Posterior cingulate gyrus (tissue), 11 donors: Measurements from ENCODE around the gene SFTPD.

Experiments
- DNase-seq, 10 donors: peaks; one replicate each; pipeline versions ENCODE4 v3.0.0 to v3.0.0-alpha.2; 2020 to 2021; ENCODE audit warnings: mixed read lengths in 3 of 10
- intact Hi-C: fragments of 100-400 bp; cut with DNase I; formaldehyde crosslinking; loops from one replicate; pipeline ENCODE4 v1.15.1; 2023

SFTPD gene

DNA sequence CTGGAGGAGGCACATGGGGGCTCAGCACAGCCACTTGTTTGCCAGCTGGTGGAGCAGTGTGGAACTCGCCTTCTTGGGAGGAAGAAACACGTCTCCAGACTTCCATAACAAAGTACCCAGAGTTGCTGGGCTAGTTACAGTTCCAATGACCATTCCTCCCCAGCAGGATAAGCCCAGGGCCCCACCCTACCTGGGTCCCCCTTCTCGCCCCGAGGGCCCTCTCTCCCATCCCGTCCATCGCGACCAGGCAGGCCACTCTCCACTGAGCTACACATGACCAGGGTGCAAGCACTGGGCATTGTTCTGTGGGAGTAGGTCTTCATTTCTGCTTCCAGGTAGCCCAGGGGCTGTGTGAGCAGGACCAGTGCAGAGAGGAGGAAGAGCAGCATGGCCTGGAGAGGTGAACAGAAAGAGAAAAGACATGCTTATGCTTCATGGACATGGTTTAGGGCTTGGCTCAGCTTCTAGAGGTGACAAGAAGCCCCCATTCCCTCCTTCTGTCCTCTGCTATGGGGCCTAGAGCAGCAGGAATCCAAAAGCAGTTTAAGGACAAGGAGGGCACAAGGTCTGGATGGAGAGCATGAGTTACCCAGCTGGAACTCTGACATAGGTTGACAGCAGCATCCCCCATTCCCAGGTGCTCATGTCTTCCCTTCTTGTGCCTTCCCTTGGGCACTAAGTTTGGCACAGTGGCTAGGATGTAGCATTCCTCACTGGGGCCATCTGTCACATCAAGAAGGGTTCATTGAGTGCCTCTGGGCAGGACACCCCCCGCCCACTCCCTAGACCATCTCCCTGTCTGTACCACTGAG lies 2.4 kb downstream of the SFTPD start:
- intact Hi-C loops = no loop called here
- DNase-seq = no peak

DNA sequence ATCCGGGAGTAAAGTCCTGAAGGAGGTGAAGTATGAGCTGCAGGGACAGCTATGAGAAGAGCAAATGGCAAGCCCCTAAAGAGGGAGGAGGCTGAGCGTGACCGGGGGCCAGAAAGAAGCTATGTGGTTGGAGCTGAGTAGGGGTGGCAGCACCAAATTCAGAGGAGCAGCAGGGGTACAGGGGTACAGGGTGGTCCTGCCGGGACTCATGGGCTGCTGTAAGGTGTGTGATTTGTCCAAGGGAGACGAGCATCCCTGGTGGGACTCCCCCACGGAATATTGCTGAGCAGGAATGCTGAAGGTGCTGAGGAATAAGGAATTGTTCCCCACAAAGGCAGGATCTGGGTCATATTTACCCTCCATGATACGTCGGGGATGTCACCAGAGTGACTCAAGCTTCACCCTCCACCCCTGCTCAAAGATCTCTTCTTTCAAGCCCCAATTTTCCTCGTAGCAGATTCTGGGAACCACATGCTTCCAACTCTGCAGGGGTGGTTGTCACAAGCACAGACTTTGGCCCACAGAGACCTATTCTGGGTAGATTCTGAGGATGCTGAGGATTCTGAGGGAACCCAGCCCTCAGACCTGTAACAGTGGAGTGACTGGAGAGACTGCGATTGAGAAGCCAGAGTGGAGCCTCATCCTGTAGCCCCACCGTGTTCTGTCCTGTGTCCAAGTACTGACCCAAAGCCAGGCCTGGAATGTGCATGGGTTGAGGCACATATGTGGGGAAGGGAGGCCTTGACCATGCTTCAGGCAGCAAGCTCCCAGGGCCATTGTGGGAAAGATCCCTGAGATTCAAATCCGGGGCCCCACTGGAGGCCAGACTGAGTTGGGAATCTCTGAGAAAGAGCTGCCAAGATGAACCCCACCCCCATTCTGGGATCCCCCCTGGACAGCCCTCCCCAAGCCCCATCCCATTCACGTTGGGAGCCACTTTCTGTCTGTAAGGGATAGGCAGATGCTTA lies 4.2 kb downstream of the SFTPD start:
- intact Hi-C loops = no loop called here
- DNase-seq = no peak

DNA sequence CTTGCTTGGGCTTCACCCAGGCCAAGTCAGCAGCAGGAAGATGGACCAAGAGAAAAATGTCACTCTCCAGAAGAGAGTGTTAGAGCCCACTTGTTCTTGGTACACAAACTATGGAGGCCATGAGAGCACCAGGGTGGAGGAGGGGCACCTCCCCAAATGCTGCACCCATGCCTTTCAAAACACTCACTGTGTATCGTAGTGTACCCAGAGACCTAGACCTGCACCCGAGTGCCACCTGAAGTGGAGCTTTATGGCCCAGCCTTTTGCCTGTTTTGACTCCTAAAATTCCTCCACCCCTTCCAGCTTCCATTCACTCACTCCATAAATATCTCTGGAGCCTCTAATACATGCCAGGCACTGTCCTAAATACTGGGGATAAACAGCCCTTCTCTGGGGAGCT lies 5.0 kb downstream of the SFTPD start:
- intact Hi-C loops = no loop called here
- DNase-seq = no peak

DNA sequence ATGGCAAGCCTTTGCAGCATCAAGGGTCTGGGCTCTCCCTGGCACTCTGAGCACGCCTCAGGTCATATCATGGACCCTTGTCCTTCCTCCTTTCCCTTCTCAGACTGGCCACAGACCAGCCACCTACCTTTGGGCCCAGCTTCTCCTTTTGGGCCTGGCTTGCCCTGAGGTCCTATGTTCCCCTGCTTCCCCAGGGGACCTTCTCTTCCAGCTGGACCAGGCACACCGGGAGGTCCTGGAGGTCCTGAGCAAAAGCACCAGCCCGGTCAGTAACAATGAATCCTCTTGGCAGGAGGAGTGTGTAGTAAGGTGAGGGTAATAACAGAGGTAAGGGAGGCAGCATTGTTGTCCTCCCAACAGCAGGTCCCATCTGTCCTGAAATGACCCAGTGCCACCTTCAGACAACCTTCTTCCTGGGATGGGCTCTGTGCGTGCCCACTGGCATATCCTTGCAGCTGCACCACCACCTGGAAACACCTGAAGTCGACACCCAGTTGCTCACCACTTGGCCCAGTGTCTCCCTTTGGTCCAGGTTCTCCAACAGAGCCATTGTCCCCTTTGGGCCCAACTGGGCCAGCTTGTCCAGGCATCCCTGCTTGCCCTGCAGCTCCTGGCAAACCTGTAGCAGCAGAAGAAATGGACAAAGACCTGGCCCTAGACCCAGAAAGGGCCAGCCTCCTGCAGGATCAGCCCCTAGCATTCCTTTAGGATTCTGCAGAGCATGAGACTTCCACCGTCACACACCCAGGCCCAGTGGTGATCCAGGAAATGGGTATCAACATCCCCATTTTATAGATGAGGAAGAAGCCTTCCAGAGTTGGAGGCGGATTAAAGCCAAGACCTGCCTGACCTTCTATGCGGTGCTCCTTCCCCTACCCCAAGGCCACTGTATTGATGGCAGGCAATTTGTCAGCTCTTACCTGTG lies 6.4 kb downstream of the SFTPD start:
- intact Hi-C loops = no loop called here
- DNase-seq = no peak

DNA sequence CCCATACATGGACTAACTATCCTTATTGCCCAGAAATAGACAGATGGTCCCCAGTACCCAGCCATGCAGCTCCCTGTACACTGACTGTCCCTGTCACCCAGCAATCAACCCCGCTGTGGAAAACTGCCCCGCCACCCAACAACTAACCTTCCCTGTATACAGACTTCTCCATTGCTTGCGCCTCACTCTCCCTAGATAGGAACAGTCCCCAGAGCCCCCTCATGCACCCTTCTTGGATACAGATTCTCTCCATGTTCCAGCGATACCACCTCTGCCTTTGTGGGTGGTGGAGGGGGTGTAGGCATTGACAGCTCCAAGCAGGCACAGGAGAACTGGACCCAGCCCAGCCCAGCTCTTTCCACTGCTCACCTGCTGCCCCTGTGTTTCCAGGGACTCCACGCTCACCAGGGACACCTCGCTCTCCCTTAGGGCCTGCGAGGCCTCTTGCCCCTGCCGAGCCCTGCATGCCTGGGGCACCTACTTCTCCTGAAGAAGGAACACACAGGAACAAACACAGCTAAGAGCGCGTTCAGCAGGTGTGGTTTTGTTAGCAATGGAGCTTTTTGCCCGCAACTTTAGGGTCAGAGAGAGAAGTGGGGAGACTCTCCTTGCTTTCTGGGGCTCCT lies 7.2 kb downstream of the SFTPD start:
- intact Hi-C loops = no loop called here
- no peak for DNase-seq

DNA sequence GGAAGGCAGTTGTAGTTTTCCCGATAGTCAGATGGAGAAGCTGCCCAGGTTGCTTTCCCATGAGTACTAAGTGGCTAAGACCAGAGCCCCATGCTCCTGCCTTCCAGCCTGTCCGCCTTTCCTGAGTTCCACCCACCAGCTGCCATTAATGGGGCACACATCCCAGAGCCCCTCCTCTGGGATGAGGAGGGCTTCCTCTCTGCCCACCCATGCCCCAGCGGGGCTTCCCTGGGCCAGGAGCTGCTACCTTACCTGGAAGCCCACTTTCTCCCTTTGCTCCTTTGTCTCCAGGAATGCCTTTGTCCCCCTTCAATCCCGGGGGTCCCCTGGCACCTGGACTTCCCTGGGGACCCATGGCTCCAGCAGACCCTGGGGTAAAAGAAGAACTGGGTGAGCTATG lies 7.8 kb downstream of the SFTPD start:
- no peak for DNase-seq
- intact Hi-C loops = no loop called here

DNA sequence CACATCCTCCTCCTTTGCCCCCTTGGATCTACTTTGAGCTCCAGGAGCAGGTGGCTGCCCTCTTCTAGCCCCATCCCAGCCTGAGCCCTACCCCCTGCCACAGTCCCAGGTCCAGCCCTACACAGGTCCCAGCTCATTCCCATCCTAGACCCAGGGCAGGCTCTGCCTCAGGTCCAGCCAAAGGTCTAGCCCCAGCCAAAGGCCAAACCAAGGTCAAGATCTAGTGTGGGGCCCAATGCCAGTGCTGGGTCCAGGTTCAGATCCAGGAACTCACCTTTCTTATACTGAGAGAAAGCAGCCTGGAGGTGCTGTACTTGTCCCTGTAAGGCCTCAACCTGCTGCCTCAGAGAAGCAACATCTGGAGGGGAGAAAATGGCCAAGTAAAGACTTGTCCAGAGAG lies 8.5 kb downstream of the SFTPD start:
- intact Hi-C loops = no loop called here
- no peak for DNase-seq

DNA sequence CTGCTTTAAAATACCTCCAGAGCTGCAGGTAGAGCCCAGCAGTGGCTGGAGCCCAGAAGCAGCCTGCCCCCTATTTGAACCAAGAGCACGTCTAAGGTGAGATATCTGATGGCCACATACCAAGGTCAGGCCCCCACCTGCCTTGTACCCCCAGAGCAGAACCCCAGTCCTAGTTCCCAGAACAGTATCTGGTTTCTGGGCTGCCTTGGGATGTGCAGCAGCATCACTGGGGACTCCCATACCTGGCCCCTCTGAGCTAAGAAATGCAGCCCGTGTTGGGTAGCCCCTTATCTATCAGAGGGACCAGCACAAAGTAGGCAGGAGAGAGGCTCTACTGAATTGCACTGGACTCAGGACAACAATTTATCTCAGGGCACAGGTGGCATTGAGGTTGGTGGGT lies 8.9 kb downstream of the SFTPD start:
- DNase-seq = no peak
- intact Hi-C loops = no loop called here

DNA sequence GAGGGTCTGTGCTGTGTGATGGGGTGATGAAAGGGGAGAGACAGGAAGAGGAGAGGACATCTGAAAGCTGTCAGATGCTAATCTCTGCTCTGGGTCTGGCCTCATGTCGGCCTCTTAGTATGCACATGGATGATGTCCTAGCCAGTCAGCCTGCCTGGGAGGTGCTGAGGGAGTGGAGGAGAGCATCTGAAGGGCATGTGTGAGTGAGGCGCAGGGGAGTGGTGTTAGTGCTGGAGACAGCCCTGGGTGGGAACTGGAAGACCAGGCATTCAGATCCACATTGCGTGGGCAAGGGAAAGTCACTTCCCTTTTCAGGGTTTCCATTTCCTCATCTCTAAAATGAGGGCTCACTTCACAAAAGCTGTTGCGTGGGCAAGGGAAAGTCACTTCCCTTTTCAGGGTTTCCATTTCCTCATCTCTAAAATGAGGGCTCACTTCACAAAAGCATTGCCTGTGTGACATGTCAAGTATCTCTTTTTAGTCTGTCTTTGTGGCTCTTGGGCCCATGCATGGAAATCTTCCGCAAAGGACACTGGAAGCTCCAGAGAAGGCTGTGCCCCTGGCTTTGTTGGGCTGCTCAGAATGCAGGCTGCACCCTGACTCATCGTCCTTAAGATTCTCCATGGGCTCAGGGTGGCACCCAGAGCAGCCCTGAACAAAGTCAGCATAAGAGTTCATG lies 10.0 kb downstream of the SFTPD start:
- intact Hi-C loops = no loop called here
- DNase-seq = peak in 2 of 10 donors; percentile 20 to 89

DNA sequence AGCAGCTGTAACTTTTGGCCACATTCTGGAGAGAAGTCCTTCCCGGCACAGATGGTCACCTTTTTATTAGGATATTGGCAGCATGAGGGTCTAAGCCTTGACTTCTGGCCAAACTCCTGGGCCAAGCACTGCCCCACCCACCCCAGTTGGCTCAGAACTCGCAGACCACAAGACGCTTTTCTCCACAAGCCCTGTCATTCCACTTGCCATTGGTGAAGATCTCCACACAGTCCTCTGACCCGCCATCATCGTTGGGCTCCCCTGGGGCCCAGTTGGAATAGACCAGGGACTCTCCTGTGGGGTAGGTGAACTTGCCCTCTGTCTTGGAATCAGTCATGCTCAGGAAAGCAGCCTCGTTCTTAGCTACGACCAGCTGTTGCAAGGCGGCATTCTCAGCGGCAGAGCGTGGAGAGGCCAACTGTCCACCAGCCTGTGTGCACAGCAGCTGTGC lies 11.2 kb downstream of the SFTPD start:
- no peak for DNase-seq
- intact Hi-C loops = no loop called here

DNA sequence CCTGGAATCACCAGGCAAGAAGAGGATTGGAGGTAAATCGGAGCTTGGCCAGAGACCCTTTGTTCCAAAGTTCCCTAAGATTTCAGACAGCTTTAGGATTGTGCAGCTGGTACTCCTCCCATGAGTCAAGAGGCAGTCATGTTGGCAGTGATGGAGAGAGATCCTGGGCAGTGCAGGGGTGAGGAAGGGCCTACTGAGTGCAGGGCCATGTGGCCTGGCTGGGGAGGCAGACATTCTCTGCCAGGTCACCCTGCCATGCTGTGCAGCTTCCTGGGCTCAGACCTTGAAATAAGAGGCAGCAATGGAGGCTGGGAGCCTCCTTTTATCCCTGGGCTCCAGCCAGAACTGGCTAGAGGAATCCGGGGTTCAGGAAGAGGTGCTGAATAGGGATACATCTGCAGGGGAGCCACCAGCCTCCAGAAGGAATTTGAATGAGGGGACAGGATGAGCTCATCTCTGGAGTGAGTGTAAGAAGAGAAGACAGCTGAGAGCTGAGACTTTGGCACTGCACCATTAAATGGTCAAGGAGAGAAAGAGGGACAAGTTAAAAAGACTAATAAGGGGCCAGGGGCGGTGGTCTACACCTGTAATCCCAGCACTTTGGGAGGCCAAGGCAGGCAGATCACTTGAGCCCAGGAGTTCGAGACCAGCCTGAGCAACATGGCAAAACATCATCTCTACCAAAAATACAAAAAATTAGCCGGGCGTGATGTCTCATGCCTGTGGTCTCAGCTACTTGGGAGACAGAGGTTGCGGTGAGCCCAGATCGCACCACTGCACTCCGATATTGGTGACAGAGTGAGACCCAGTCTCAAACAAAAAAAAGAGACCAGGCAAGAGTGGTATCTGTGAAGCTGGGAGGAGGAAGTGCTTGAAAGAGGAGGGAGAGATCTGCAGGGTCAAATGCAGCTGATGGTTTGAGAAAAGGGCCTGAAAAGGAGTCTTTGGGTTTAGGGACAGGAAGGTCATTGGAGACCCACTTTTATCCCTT lies 12.0 kb downstream of the SFTPD start:
- intact Hi-C loops = no loop called here
- DNase-seq = no peak

DNA sequence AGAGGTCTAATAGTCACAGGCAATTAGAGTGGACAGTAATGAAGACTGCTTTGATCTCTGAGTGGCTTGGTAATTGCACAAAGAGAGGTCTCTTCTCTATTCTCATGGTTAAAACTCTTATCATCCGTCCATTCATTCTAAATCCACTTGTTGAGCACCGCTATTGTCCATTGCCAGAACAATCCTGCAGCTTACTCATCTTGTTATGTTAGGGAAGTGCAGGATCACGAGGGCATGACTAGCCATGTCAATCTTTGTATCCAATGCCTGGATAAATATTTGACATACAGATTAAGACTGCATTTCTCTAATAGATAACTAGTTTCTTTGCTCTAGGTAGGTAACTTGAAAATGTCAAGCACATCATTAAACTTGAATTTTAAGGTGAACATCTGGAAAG lies 14.9 kb downstream of the SFTPD start:
- DNase-seq = no peak
- intact Hi-C loops = no loop called here

DNA sequence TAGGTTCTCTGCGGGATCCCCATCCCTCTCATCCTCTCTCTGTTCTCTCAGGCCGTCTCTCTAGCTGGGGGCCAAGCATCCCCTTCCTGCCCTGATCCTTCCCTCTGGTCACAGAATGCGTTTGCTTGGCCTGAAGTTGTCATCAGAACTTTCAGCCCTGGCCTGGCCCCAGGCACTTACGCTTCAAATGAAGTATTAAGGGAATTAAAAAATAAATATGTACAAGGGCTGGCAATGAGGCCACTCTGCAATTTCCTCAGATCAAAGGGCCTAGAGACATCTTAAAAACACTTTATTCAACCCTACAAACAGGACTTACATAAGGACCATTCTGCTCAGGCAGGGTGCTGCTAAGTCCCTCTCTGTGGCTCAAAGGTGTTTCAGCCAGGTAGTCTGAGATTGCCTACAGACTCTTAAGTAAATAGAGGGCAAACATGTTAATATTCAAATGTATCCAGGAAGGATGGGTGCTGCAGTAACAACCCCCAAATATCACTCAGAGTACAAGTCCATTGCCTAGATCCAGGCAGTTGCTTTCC lies 16.0 kb downstream of the SFTPD start:
- intact Hi-C loops = no loop called here
- DNase-seq = no peak

DNA sequence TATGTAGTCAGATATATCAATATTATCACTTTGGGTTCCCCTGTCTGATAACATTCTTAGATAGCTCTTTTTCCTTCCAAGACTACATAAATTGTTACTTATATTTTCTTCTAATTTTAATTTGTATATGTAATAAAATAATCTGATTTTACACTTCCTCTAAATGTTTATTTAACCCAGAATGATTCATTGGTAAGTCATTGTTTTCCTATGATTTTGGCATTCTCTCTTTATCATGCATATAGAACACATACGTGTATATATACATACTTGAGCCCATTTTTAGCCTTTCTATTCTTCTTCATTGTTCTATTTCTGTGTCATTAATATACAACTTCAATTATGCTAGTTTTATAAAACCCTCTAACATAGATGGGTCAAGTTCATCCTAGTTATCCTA lies 16.6 kb downstream of the SFTPD start:
- DNase-seq = no peak
- intact Hi-C loops = no loop called here

DNA sequence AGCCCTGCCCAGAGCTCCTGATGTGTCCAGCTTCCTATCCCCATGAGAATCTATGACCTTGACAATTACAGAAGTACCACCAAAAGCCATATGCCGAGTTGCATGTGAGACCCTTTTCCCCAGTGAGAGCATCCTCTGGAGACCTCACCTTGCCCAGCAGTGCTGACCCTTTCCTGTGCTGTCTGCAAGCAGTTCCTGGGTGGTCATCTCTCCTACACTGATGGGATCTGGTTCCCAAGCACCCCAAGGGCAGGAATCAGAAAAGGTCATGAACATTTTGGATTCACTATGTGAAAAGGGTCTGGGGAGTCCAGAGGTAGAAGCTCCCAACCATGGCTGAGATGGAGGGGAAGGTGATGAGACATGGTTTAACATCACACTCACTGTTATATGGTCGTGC lies 18.2 kb downstream of the SFTPD start:
- intact Hi-C loops = no loop called here
- no peak for DNase-seq

DNA sequence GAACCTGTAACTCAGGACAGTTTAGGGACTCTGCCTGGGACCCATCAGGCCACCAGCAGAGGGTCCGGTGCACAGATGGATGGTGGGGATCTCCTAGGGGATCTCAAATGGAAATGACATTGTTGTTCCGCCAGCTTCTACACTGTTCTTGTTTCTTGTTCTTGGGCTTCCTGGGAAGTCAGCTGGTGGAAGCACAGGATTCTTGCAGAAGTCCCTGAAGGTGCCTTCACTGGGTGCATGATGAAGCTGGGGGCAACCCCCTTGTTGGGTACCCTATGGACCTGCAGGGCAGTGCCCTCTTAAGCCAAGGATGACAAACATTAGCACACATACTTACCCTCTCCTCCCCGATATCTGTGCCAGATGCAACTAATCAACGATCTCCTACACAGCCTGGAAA lies 18.6 kb downstream of the SFTPD start:
- no peak for DNase-seq

DNA sequence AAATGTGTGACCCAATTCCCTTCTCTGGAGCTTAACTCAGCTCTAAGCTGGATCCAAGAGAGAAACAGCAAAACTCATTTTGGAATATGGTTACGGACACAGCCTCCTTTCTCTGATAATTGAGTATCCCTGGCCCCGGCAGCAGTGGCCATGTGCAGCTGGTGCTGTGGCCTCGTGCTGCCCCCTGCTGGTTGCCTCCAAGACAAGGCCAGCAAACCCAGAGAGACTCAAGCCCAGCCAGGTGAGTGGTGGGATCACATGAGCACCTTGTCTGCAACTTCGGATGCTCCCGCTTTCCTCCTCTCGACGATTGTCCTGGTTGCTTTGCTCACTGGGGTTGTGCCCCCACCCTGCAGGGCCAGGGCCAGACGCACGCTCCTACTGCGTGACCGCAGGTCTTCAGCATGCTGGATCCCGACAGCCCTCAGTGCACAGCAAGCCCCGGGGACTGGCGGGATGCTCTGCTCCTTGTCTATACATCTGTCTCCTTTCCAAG lies 19.4 kb downstream of the SFTPD start:
- intact Hi-C loops = loop anchor here (5.0 to 10.0 kb wide), 2 partner anchors 152 to 365 kb away; partner anchors contain the start of gene SFTPA2
- DNase-seq = peak; percentile 47 to 95 (median 76)

More for the DNA sequence above, 18.6 kb downstream of the SFTPD start:
- intact Hi-C loops = no loop called here
